ENCODE data around the gene CD180. TPM values are rescaled to one million over a fixed set of nuclear protein-coding genes. Genes with fewer than 3 reads are reported as not detected.

The CD180 gene
- total RNA-seq, 4 donors from 2014 or later: 0.18 to 5.0 (median 1.0) TPM

DNA sequence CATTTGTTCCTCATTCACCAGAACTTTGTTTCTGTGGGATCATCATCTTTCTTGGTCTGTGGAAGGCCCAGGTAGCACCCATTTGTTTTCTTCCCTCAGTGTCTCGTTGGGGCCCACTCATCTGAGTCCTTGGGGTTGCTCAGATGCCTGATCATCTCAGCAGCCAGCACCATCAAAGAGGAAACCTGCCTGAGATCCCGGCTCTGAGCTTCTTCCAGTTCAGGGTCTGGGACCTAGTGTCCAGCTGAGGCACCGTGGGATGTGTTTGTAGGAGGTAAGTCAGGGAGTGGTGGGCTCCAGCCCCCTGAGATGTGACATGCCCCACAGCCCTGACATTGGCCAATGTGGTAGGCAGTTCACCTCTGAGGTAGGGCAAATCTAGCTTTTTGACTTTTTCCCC is 9.4 kb upstream of the CD180 start:
- Histone ChIP-seq H3K9me3 (no peaks in the 10 kb centered on the region), H3K27ac (peak overlapping the region; percentile 48 to 78 (median 67)), H3K27me3 (no peaks in the 10 kb centered on the region), H3K4me1 (peaks cover 0 to 13% (median 9%) of the 10 kb centered on the region in 4 donors), H3K36me3 (no peaks in the 10 kb centered on the region), H3K4me3 (no peak overlapping the region)
- TF ChIP-seq POLR2A (IDR thresholded peaks at IDR 0.05): no peak
- TF ChIP-seq, protein P1, sequence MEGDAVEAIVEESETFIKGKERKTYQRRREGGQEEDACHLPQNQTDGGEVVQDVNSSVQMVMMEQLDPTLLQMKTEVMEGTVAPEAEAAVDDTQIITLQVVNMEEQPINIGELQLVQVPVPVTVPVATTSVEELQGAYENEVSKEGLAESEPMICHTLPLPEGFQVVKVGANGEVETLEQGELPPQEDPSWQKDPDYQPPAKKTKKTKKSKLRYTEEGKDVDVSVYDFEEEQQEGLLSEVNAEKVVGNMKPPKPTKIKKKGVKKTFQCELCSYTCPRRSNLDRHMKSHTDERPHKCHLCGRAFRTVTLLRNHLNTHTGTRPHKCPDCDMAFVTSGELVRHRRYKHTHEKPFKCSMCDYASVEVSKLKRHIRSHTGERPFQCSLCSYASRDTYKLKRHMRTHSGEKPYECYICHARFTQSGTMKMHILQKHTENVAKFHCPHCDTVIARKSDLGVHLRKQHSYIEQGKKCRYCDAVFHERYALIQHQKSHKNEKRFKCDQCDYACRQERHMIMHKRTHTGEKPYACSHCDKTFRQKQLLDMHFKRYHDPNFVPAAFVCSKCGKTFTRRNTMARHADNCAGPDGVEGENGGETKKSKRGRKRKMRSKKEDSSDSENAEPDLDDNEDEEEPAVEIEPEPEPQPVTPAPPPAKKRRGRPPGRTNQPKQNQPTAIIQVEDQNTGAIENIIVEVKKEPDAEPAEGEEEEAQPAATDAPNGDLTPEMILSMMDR (IDR thresholded peaks at IDR 0.05): no peak
- DNase-seq: no peak

DNA sequence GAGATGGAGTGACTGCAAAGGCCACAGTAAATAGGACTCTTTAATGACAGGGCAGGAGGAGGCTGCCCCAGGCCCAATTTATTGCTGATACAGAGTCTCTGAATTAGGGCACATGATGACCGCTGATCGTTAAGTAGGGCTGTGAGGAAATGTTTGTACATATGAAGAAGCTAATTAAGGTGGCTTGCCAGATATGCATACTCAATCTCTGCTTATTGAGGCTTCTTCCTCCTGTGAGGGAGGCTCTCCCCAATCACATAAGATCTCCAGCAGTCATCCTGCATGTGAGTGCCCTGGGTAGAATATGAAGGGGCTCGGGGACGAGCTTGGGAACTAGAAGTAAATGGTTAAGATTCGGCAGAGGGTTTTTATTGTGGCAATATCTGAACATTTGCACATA is 8.2 kb upstream of the CD180 start:
- Histone ChIP-seq H3K9me3 (no peaks in the 10 kb centered on the region), H3K27me3 (no peaks in the 10 kb centered on the region), H3K36me3 (no peaks in the 10 kb centered on the region), H3K4me1 (peaks cover 0 to 13% (median 9%) of the 10 kb centered on the region in 4 donors), H3K4me3 (no peak overlapping the region), H3K27ac (peak overlapping the region; percentile 1 to 78 (median 40))
- no peak for DNase-seq
- TF ChIP-seq POLR2A (IDR thresholded peaks at IDR 0.05): no peak
- TF ChIP-seq, protein P1 (IDR thresholded peaks at IDR 0.05): no peak

DNA sequence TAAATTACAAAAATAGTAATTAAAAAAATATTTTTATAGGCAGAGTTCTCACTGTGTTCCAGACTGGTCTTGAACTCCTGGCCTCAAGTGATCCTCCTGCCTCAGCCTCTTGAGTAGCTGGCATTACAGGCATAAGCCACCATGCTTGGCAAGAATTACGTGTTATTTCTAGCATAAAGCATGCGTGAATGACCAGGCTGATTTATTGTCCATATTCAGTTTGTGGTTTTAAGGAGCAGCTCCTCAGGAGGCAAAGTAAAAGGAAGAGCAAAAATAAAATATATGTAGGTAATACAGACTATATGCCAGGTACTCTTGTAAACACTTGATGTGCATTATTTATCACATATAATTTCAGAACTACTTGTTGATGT is 7.1 kb upstream of the CD180 start:
- H3K27ac ChIP-seq: peak overlapping the region in 2 of 4 donors; percentile 1 to 42
- H3K36me3 ChIP-seq: no peaks in the 10 kb centered on the region
- TF ChIP-seq, protein P1 (IDR thresholded peaks at IDR 0.05): no peak
- no peak for TF ChIP-seq POLR2A (IDR thresholded peaks at IDR 0.05)

DNA sequence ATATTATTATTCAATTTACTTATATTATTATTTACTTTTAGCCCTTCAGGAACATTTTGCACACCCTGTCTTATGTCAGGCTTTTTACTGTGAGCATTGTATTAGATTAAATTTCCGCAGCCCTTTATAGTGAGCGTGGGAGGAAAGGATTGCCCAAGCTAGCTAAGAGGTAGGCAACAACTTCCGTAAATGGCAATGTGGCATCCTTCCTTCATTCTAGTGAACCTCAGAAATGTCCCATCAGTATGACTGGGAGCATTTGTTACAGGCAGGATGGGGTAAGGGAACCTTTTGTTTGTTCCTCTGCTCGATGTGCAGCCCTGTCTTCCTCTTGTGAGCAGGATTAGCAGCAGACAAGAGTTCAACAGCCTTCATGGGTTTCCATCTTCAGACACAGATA is 6.2 kb upstream of the CD180 start:
- Histone ChIP-seq H3K4me1 (peaks cover 0 to 18% (median 5%) of the 10 kb centered on the region in 4 donors), H3K27me3 (no peaks in the 10 kb centered on the region), H3K4me3 (no peak overlapping the region), H3K36me3 (no peaks in the 10 kb centered on the region), H3K9me3 (no peaks in the 10 kb centered on the region), H3K27ac (no peak overlapping the region)
- DNase-seq: no peak
- TF ChIP-seq, protein P1 (IDR thresholded peaks at IDR 0.05): no peak
- no peak for TF ChIP-seq POLR2A (IDR thresholded peaks at IDR 0.05)

More for the DNA sequence above, 7.1 kb upstream of the CD180 start:
- Histone ChIP-seq H3K4me1 (peaks cover 0 to 18% (median 5%) of the 10 kb centered on the region in 4 donors), H3K4me3 (no peak overlapping the region), H3K9me3 (no peaks in the 10 kb centered on the region), H3K27me3 (no peaks in the 10 kb centered on the region)
- no peak for DNase-seq

DNA sequence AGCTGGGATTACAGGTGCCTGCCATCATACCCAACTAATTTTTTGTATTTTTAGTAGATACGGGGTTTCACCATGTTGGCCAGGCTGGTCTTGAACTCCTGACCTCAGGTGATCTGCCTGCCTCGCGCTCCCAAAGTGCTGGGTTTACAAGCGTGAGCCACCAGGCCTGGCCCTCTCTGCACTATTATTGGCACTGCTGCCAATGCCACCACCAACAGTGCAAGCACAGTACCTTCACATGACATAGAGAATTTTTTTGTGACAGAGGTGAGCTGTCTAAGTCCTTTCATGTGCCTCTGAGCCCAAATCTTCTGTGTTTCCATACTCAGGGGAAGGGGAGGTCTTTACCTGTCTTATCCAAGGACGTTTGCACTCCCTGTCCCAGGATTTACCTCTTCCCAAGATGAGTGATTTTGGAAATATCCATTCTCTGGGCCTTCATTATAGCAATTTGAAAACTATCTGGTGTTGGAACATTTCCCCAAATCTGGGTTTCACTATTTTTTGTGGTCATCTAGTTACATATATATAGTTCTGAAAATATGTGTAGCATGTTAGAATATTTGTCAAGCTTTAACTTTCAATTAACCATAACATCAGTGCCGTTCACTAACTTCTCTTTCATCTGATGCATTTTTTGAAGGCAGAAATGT is 5.4 kb upstream of the CD180 start:
- no peak overlapping the region for H3K27ac ChIP-seq
- no peak for TF ChIP-seq POLR2A (IDR thresholded peaks at IDR 0.05)
- TF ChIP-seq, protein P1 (IDR thresholded peaks at IDR 0.05): no peak
- no peak overlapping the region for H3K4me3 ChIP-seq
- no peaks in the 10 kb centered on the region for H3K27me3 ChIP-seq
- no peaks in the 10 kb centered on the region for H3K36me3 ChIP-seq
- no peak for DNase-seq
- no peaks in the 10 kb centered on the region for H3K9me3 ChIP-seq
- peaks cover 0 to 13% (median 3%) of the 10 kb centered on the region in 4 donors for H3K4me1 ChIP-seq
